IMR-90 (cell line): Measurements from ENCODE around the gene AQP5. TPM values are rescaled to one million over a fixed set of nuclear protein-coding genes. Genes with fewer than 3 reads are reported as not detected.

ENCODE experiments used
- ATAC-seq: fragments of 200-7000 bp; cut with Tn5 transposase; 2 replicates; pipeline ENCODE4 v1.9.1; 2020; ENCODE audit warnings: low read depth, mild to moderate bottlenecking, moderate library complexity
- BruUV-seq: library from RNA; stranded (reverse); fragments of 400-500 nt; replicated peaks from 2 replicates; lab custom pipeline; 2021; lab: Mats Ljungman, UMichigan
- CTCF ChIA-PET: fragments of 300-600 bp; formaldehyde crosslinking; extraction: SDS; loops from one replicate; lab custom pipeline; 2021; ENCODE audit warnings: antibody characterized with exemption; lab: Yijun Ruan, JAX
- POLR2A ChIA-PET: fragments of 300-600 bp; sonication (Branson Sonifier 250); formaldehyde crosslinking; loops from one replicate; lab custom pipeline; 2022; ENCODE audit warnings: antibody characterized with exemption; ENCODE audit not compliant: unreplicated experiment; lab: Charles Lee
- DNase-seq: peaks from one replicate; pipeline ENCODE4 v3.0.0; 2013
- H2AFZ ChIP-seq: replicated peaks from 2 replicates; pipeline ENCODE3; 2013; ENCODE audit warnings: low read length, mild to moderate bottlenecking; ENCODE audit not compliant: poor library complexity
- H2AK5ac ChIP-seq: 2 replicates; pipeline ENCODE4 v1.6.1; 2013; ENCODE audit warnings: low read depth, low read length, inconsistent platforms
- H2AK9ac ChIP-seq: replicated peaks from 2 replicates; pipeline ENCODE3; 2013; ENCODE audit warnings: mild to moderate bottlenecking, low read depth, low read length, moderate library complexity; ENCODE audit not compliant: poor library complexity
- H2BK120ac ChIP-seq: 2 replicates; pipeline ENCODE4 v1.6.1; 2013; ENCODE audit warnings: low read depth, low read length, inconsistent platforms
- H2BK15ac ChIP-seq: 3 replicates; pipeline ENCODE4 v1.6.1; 2013; ENCODE audit warnings: low read depth, low read length, inconsistent platforms
- H2BK20ac ChIP-seq: 2 replicates; pipeline ENCODE4 v1.6.1; 2013; ENCODE audit warnings: low read depth, mild to moderate bottlenecking, inconsistent platforms, low read length, moderate library complexity
- H2BK5ac ChIP-seq: 2 replicates; pipeline ENCODE4 v1.6.1; 2013; ENCODE audit warnings: mild to moderate bottlenecking, low read depth, low read length, inconsistent platforms; ENCODE audit not compliant: poor library complexity, severe bottlenecking
- H3K14ac ChIP-seq: replicated peaks from 2 replicates; pipeline ENCODE4 v1.6.1; 2013; ENCODE audit warnings: low read depth, low read length, inconsistent platforms
- H3K18ac ChIP-seq: 2 replicates; pipeline ENCODE4 v1.6.1; 2013; ENCODE audit warnings: low read depth, low read length, control low read depth
- H3K23ac ChIP-seq: 2 replicates; pipeline ENCODE4 v1.6.1; 2013; ENCODE audit warnings: low read depth, low read length, inconsistent platforms
- H3K27ac ChIP-seq: 2 replicates; pipeline ENCODE4 v1.5.1; 2013; ENCODE audit warnings: mild to moderate bottlenecking, control low read depth, low read length; ENCODE audit not compliant: insufficient read depth
- H3K27me3 ChIP-seq: 2 replicates; pipeline ENCODE4 v1.6.1; 2013; ENCODE audit warnings: low read length; ENCODE audit not compliant: control insufficient read depth, insufficient read depth
- H3K36me3 ChIP-seq: 2 replicates; pipeline ENCODE4 v1.6.1; 2013; ENCODE audit warnings: low read length, mixed read lengths; ENCODE audit not compliant: control insufficient read depth, insufficient read depth
- H3K4ac ChIP-seq: 2 replicates; pipeline ENCODE4 v1.6.1; 2013; ENCODE audit warnings: low read depth, low read length, inconsistent platforms
- H3K4me1 ChIP-seq: 2 replicates; pipeline ENCODE4 v1.6.1; 2013; ENCODE audit warnings: low read length, mixed read lengths; ENCODE audit not compliant: control insufficient read depth, insufficient read depth
- H3K4me2 ChIP-seq: 2 replicates; pipeline ENCODE4 v1.6.1; 2013; ENCODE audit warnings: low read depth, mild to moderate bottlenecking, control low read depth, low read length, moderate library complexity
- H3K4me3 ChIP-seq: 2 replicates; pipeline ENCODE4 v1.5.1; 2013; ENCODE audit warnings: low read depth, mild to moderate bottlenecking, control low read depth, low read length, moderate library complexity; ENCODE audit not compliant: insufficient read depth
- H3K56ac ChIP-seq: 2 replicates; pipeline ENCODE4 v1.6.1; 2013; ENCODE audit warnings: low read length, inconsistent platforms; ENCODE audit not compliant: insufficient read depth; ENCODE audit errors: extremely low read depth
- H3K79me1 ChIP-seq, 2 experiments: 2 replicates each; pipeline ENCODE4 v1.6.1; 2013; ENCODE audit warnings: low read length in 2 of 2, inconsistent platforms in 1 of 2, low read depth in 1 of 2
- H3K9ac ChIP-seq: 2 replicates; pipeline ENCODE4 v1.6.1; 2013; ENCODE audit warnings: low read depth, low read length, control low read depth
- H3K9me1 ChIP-seq: 2 replicates; pipeline ENCODE4 v1.6.1; 2013; ENCODE audit warnings: low read length, inconsistent platforms; ENCODE audit not compliant: insufficient read depth
- H3K9me3 ChIP-seq: 2 replicates; pipeline ENCODE4 v1.6.1; 2013; ENCODE audit warnings: low read length; ENCODE audit not compliant: control insufficient read depth, insufficient read depth
- H4K20me1 ChIP-seq: 2 replicates; pipeline ENCODE4 v1.6.1; 2013; ENCODE audit warnings: low read length, inconsistent platforms; ENCODE audit not compliant: insufficient read depth
- H4K5ac ChIP-seq: 2 replicates; pipeline ENCODE4 v1.6.1; 2013; ENCODE audit warnings: mild to moderate bottlenecking, low read depth, low read length, control low read depth
- H4K8ac ChIP-seq, 2 experiments: 2 replicates each; pipeline ENCODE4 v1.6.1; 2013; ENCODE audit warnings: low read depth in 2 of 2, low read length in 2 of 2, control low read depth in 1 of 2, inconsistent platforms in 1 of 2
- H4K91ac ChIP-seq: 2 replicates; pipeline ENCODE4 v1.6.1; 2013; ENCODE audit warnings: low read depth, low read length, inconsistent platforms; ENCODE audit not compliant: insufficient read depth
- BHLHE40 ChIP-seq: fragments of 150-350 bp; IDR thresholded peaks from 2 replicates; pipeline ENCODE4 v1.6.1; 2016; ENCODE audit warnings: mild to moderate bottlenecking, low read depth, low read length
- CEBPB ChIP-seq: IDR thresholded peaks from 2 replicates; pipeline ENCODE4 v1.6.1; 2012; ENCODE audit warnings: low read depth, low read length, improper control_type of control experiment
- CHD1 ChIP-seq: IDR thresholded peaks from 2 replicates; pipeline ENCODE4 v1.6.1; 2012; ENCODE audit warnings: low read depth, low read length, improper control_type of control experiment
- CTCF ChIP-seq: conservative IDR thresholded peaks from 2 replicates; pipeline ENCODE4 v1.5.1; 2012; ENCODE audit warnings: mild to moderate bottlenecking, low read depth, low read length, improper control_type of control experiment
- FOS ChIP-seq: fragments of 150-350 bp; IDR thresholded peaks from 2 replicates; pipeline ENCODE4 v1.6.1; 2016; ENCODE audit warnings: low read depth, low read length
- MAFK ChIP-seq: IDR thresholded peaks from 2 replicates; pipeline ENCODE4 v1.6.1; 2012; ENCODE audit warnings: low read depth, low read length, improper control_type of control experiment
- MAZ ChIP-seq: IDR thresholded peaks from 2 replicates; pipeline ENCODE4 v1.6.1; 2012; ENCODE audit warnings: low read depth, mild to moderate bottlenecking, low read length, improper control_type of control experiment, moderate library complexity, borderline replicate concordance
- MXI1 ChIP-seq: IDR thresholded peaks from 2 replicates; pipeline ENCODE4 v1.6.1; 2012; ENCODE audit warnings: low read depth, mild to moderate bottlenecking, low read length, moderate library complexity, borderline replicate concordance
- NFE2L2 ChIP-seq: fragments of 150-350 bp; IDR thresholded peaks from 2 replicates; pipeline ENCODE4 v1.6.1; 2016; ENCODE audit warnings: low read depth, mild to moderate bottlenecking, low read length
- POLR2A ChIP-seq: IDR thresholded peaks from 2 replicates; pipeline ENCODE4 v1.6.1; 2012; ENCODE audit warnings: mild to moderate bottlenecking, low read depth, low read length
- RAD21 ChIP-seq: IDR thresholded peaks from 2 replicates; pipeline ENCODE4 v1.6.1; 2012; ENCODE audit warnings: low read length, improper control_type of control experiment
- RCOR1 ChIP-seq: IDR thresholded peaks from 2 replicates; pipeline ENCODE4 v1.6.1; 2012; ENCODE audit warnings: mild to moderate bottlenecking, low read length, improper control_type of control experiment; ENCODE audit not compliant: insufficient replicate concordance
- RFX5 ChIP-seq: IDR thresholded peaks from 2 replicates; pipeline ENCODE4 v1.8.0; 2012; ENCODE audit warnings: low read depth, mild to moderate bottlenecking, low read length, moderate library complexity
- SMC3 ChIP-seq: fragments of 150-350 bp; IDR thresholded peaks from 2 replicates; pipeline ENCODE4 v1.6.1; 2016; ENCODE audit warnings: low read depth, mild to moderate bottlenecking, antibody characterized with exemption, low read length, moderate library complexity
- WGBS, 2 experiments: methylation state at CpG; one replicate each; pipeline versions ENCODE4 v1.1.5 to v1.1.7; 2013; ENCODE audit warnings: missing lambda C conversion rate in 2 of 2; ENCODE audit not compliant: insufficient read length in 1 of 2; ENCODE audit errors: extremely low coverage in 2 of 2; 5-methylcytosine and 5-hydroxymethylcytosine counted together
- dilution Hi-C: fragments of 300-500 bp; cut with HindIII; formaldehyde crosslinking; loops from one replicate; pipeline ENCODE4 v1.14.3; 2018; ENCODE audit warnings: low sequenced_read_pairs; ENCODE audit not compliant: unreplicated experiment
- in situ Hi-C: fragments of 300-500 bp; cut with MboI; formaldehyde crosslinking; loops from 3 replicates; pipeline ENCODE4 v1.14.3; 2019; ENCODE audit warnings: low sequenced_read_pairs, inconsistent platforms, mixed read lengths
- intact Hi-C: fragments of 100-400 bp; cut with micrococcal nuclease; formaldehyde crosslinking; loops from 2 replicates; pipeline ENCODE4 v1.10.0; 2022
- polyA plus RNA-seq, 3 experiments: library from polyadenylated mRNA; depleted of rRNA; stranded (reverse); fragments of >200 nt; gene quantifications; 2 replicates each; pipeline ENCODE4 v1.2.3, GENCODE V29; 2012; ENCODE audit warnings: low replicate concordance in 1 of 3
- total RNA-seq: library from RNA; depleted of rRNA; stranded (reverse); fragments of >200 nt; gene quantifications from 2 replicates; pipeline ENCODE4 v1.2.3, GENCODE V29; 2012
- TF ChIP-seq, protein P1 (sequence below): fragments of 150-350 bp; IDR thresholded peaks from 2 replicates; pipeline ENCODE4 v1.6.1; 2016; ENCODE audit warnings: low read depth, mild to moderate bottlenecking, low read length, moderate library complexity, borderline replicate concordance
- TF ChIP-seq, protein P2 (sequence below): fragments of 150-350 bp; IDR thresholded peaks from 2 replicates; pipeline ENCODE4 v1.6.1; 2017; ENCODE audit warnings: mild to moderate bottlenecking, antibody characterized with exemption, low read length, low read depth

The AQP5 gene
- total and polyA plus RNA-seq, 2 of the 4 experiments (the other 2 are of a cell fraction), result not detected

- in situ Hi-C loops, result no loop called here
- Histone ChIP-seq H4K20me1 (no peaks in the 10 kb centered on the region), H3K4ac (no peak overlapping the region), H3K4me3 (no peak overlapping the region), H2AFZ (no peak overlapping the region), H3K14ac (no peak overlapping the region), H4K8ac (no peak overlapping the region), H4K91ac (no peak overlapping the region), H3K9me3 (no peaks in the 10 kb centered on the region), H3K4me2 (no peak overlapping the region), H3K23ac (no peak overlapping the region), H4K5ac (no peak overlapping the region), H3K9ac (no peak overlapping the region), H3K27me3 (peaks cover 17% of the 10 kb centered on the region), H3K4me1 (no peaks in the 10 kb centered on the region), H2AK5ac (no peak overlapping the region), H2BK120ac (no peak overlapping the region), H2AK9ac (peak overlapping the region; percentile 38), H3K36me3 (no peaks in the 10 kb centered on the region), H2BK20ac (no peak overlapping the region), H2BK15ac (no peak overlapping the region), H3K27ac (no peak overlapping the region), H3K56ac (no peak overlapping the region), H2BK5ac (no peak overlapping the region), H3K9me1 (0 out of 2 replicates have a peak, but pooled peaks cover 6% of the 10 kb centered on the region), H3K18ac (no peak overlapping the region), H3K79me1 (no peaks in the 10 kb centered on the region; a peak in 1 of 4 replicates)
- ATAC-seq (no peak), DNase-seq (no peak)
- no CpG with 5 or more reads among the region's 5 CpGs for WGBS, 2 experiments
- POLR2A ChIA-PET, result no interaction called here
- no TSS peak for BruUV-seq
- CTCF ChIA-PET, result no interaction called here
- intact Hi-C loops, result no loop called here
- dilution Hi-C loops, result no loop called here
- TF ChIP-seq SMC3 (no peak), BHLHE40 (no peak), RCOR1 (no peak), NFE2L2 (no peak), FOS (no peak), POLR2A (no peak), CHD1 (no peak), CTCF (no peak), RAD21 (no peak), MAFK (no peak), RFX5 (no peak), MXI1 (no peak), MAZ (no peak), CEBPB (no peak)
- TF ChIP-seq, protein P1, sequence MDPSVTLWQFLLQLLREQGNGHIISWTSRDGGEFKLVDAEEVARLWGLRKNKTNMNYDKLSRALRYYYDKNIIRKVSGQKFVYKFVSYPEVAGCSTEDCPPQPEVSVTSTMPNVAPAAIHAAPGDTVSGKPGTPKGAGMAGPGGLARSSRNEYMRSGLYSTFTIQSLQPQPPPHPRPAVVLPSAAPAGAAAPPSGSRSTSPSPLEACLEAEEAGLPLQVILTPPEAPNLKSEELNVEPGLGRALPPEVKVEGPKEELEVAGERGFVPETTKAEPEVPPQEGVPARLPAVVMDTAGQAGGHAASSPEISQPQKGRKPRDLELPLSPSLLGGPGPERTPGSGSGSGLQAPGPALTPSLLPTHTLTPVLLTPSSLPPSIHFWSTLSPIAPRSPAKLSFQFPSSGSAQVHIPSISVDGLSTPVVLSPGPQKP, result no peak
- TF ChIP-seq, protein P2, sequence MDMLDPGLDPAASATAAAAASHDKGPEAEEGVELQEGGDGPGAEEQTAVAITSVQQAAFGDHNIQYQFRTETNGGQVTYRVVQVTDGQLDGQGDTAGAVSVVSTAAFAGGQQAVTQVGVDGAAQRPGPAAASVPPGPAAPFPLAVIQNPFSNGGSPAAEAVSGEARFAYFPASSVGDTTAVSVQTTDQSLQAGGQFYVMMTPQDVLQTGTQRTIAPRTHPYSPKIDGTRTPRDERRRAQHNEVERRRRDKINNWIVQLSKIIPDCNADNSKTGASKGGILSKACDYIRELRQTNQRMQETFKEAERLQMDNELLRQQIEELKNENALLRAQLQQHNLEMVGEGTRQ, result no peak
Observed at GRCh38 chr12:49917788-49918173, 43.9 kb upstream of the AQP5 start.
